Activated CD4-positive, CD25-positive, alpha-beta regulatory T cell treated with anti-CD3 and anti-CD28 coated beads, Interleukin-2, amount 50 U/mL, for 16 hours (primary cell): Measurements from ENCODE around the gene RNF141.

Experiments
- DNase-seq: peaks from one replicate; pipeline ENCODE4 v3.0.0-alpha.2; 2020; ENCODE audit warnings: low read depth, low spot score

RNF141 gene

DNA sequence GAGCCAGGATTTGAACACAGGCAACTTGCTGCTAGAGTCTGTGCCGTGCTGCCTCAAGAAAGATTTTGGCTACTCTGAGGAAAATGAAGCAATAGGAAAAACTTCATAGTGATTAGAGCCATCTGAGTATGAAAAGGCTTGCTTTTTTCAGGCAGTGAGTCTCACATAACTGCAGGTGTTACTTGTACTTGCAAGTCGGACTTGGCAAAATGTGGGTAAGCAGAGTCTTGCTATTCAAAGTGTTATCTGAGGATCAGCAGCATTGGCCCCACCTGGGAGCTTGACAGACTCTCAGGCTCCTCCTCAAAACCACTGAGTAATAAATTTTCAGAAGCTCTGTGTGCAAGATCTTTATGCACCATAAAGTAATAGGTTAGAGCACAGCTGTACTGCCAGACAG, 18.1 kb downstream of the RNF141 start:
- no peak for DNase-seq

GRCh38 chr11:10522276-10522675, 18.7 kb downstream of the RNF141 start:
- DNase-seq: no peak

DNA sequence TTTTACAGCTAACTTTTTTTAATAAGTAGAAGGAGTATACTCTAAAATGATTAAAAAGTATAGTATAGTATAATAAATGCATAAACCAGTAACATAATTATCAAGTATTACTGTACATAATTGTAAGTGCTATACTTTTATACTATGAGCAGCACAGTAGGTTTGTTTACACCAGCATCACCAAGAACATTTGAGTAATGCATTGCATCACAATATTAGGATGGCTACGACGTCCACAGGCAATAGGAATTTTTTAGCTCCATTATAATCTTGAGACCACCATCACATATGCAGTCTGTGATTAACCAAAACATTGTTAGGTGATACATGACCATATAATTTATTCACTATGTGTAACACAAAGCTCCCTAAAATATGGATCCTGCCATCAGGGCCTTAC, 20.4 kb downstream of the RNF141 start:
- DNase-seq: no peak

- no peak for DNase-seq
Observed at GRCh38 chr11:10519630-10520029, 21.4 kb downstream of the RNF141 start.

DNA sequence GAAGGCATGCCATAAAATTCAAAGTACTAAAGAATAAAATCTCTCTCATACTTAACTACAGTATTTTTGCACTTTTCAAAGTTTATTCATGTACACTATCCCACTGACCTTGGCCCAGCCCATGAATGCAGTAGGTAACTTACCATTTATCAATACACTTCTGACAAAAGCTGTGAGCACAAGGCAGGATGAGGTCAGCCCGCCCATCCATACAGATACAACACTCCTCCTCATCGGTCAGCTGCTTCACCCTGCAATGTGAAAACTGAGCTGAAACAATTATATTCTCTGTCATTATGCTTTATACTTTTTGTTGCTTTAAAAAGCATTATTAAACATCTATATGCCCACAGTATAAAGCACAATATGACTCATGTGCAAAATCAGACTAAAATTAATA, 22.1 kb downstream of the RNF141 start:
- DNase-seq: no peak

DNA sequence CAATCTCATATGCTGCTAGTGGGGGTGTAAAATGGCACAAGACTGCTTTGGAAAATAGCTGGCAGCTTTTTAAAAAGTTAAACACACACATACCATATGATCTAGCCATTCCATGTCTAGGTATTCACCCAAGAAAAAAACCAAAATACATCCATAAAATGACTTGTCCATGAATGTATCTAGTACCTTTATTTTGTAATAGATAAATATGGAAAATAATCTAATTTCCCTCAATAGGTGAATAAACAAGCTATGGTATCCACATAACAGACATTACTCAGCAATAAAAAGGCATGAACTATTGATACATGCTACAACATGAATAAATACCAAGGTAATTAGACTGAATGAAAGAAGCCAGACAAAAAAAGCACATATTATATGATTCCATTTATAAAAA, 22.9 kb downstream of the RNF141 start:
- DNase-seq: no peak

GRCh38 chr11:10515418-10515817, 25.6 kb downstream of the RNF141 start:
- DNase-seq: no peak

- DNase-seq: no peak
Observed at GRCh38 chr11:10514709-10515108, 26.3 kb downstream of the RNF141 start.

GRCh38 chr11:10514202-10514601, 26.8 kb downstream of the RNF141 start:
- no peak for DNase-seq

DNA sequence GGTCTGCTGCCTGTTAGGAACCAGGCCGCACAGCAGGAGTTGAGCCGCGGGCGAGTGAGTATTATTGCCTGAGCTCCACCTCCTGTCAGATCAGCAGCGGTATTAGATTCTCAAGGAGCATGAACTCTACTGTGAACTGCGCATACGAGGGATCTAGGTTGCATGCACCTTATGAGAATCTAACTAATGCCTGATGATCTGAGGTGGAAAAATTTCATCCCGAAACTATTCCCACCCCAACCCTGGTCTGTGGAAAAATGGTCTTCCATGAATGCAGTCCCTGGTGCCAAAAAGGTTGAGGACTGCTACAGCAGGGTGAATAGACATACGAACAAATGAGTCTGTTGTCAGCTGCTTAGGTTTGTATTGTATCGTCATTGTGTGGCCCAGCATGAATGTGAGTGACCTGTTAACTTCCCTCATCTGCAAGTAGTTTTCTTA, 29.8 kb downstream of the RNF141 start:
- DNase-seq: no peak

DNA sequence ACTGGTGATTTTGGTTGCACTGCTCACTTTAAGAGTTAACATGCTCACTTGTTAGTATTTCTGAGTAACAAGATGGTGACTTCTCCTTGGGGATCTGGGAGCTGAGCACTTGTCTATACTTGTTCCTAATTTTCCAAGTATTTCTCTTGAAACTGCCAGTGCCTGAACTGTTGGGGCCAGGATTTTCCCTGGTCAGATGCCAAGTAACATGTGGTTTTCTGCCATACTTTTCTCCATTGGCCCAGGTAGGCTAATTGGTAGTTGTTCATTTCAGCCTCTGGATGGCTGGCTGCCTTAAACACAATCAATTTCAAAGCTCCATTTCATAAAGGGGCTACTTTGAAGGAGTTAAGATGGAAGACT, 35.0 kb downstream of the RNF141 start:
- DNase-seq: no peak

DNA sequence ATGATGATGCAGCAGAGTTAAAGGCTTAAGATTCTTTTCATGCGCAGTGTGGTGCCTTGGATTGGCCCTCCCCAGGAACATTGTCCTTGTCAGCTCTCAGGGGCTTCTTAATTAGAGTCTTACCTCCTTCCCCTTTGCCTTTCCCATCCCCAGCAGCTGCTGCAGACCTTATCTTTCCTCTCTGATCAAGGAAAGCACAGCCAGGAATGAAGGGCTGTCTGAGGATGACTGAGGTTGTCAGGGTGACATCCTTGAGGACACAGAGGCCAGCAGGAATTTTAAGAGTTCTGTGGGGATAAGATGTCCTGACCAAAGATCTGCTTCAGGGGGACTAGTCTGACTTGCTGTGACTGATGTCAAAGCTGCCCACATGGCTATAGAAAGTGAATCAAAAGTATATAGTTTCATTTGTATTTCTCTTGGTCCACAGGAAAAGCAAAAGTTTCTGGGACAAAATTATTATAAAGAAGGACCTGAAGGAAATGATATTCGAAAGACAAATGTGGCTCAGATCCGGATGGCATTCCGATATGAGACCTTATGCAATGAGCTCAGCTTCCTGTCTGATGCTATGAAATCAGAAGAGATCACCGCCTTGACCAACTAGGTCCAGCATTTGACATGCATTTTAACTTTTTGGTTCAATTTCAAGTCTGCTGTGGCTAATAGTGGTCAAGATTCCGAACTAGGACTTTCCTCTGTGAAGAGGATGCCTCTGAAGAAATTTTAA, 35.5 kb downstream of the RNF141 start:
- no peak for DNase-seq

DNA sequence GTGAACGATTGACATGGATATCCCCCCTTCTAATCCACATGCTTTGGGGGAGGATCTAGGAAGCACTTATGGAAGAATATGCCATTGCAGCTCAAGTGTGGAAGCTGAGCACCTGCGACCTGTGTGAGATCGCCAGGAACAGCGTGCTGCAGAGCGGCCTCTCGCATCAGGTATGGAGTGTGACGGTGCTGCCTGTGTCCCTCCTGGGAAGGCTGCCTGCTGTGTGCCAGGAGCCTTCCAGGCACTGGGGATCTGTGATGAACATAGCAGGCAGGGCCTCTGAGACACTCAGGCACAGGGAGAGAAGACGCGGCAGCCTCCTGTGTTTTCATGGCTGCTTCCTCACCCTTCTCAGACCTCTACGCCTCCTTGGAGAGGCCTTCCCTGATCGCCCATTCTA, 36.5 kb downstream of the RNF141 start:
- DNase-seq: no peak

GRCh38 chr11:10503777-10504480, 37.1 kb downstream of the RNF141 start:
- DNase-seq: no peak

DNA sequence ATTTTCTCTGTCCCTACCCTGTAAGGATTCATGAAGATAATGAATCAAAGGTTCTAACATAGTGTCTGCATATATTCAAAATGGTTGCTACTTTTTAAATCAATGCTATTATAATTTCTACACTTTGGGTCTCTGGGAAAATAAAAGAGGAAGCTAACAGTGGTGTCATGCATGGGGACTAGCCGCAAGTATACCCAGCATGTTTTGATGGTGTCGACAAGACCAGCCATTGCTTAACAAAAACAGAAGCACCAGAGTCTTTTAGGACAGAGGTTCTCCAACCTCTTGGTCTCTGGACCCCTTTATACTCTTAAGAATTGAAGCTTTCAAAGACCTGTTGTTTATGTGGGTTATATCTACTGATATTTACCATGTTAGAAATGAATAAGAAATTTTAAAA, 37.8 kb downstream of the RNF141 start:
- no peak for DNase-seq

DNA sequence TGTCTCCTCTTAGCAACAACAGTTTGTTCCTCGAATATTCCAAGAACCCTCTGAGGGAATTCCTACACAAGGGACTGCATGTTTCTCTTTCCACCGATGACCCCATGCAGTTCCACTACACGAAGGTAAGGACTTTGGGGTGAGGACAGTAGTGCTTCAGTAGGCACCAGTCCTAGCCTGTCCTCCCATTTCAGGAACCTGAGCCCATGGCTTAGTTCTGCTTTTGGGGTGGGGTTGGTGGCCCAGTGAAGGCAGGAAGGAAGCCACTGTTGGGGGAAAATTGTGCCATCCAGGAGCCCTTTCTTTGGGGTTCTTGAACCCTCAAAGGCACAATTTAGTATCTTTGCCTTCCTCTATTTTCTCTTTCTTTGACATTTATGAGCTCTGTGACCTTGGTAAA, 38.2 kb downstream of the RNF141 start:
- DNase-seq: no peak

GRCh38 chr11:10502065-10502680, 38.8 kb downstream of the RNF141 start:
- no peak for DNase-seq

- no peak for DNase-seq
Observed at GRCh38 chr11:10500757-10501684, 40.0 kb downstream of the RNF141 start.

DNA sequence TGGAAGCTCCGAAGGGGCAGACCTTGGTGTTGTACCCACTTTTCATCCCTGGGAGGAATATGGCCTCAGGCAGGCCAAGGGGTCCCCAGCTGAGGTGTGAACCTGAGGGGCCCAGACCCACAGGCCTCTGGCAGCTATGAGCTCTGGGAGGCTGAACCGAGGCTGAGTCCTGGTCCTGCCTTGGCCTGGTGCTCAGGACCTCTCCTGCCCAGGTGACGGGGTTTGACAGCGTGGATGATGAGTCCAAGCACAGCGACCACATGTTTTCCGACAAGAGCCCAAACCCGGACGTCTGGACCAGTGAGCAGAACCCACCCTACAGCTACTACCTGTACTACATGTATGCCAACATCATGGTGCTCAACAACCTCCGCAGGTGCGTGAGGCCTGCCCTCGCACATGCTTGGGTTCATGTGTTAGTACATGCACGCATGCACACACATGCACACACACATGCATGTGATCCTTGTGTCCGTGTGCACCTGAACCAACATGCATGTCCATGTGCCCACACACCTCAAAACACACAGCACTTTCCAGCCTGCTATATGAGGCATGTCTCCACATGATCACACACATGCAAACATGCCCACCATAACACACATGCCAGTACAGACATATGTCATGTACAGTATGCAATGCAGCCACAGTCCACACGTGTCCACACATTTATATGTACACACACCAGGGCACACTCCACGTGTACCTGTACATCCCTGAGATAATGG, 40.9 kb downstream of the RNF141 start:
- no peak for DNase-seq

DNA sequence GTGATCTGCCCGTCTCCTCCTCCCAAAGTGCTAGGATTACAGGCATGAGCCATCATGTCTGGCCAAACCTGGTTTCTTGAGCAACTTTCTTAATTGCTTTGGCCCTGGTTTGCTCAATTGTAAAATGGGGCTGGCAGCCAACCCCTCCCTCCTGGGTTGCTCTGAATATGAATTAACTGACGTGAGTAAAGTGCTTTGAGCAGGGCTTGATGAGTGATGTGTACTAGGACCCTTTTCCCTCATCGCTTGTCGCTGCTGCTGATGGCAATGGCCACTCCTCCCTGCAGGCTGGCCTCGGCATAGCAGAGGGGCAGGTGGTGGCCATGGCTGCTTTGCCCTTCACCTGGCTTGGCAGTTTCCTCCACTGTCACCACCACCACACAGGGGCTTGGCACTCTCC, 41.5 kb downstream of the RNF141 start:
- DNase-seq: no peak
